Right cardiac atrium (tissue), 5 donors: ENCODE measurements around the gene EID3. TPM values are rescaled to one million over a fixed set of nuclear protein-coding genes. Genes with fewer than 3 reads are reported as not detected.

Experiments
- ATAC-seq, 2 donors: fragments of 200-7000 bp; cut with Tn5 transposase; one replicate each; pipeline versions ENCODE4 v1.8.0 to v1.9.1; 2020; ENCODE audit warnings: moderate library complexity in 2 of 2, mild to moderate bottlenecking in 1 of 2
- DNase-seq, 3 donors: peaks; one replicate each; pipeline ENCODE4 v3.0.0-alpha.2; 2020
- H3K27ac ChIP-seq: one replicate; pipeline ENCODE4 v1.5.1; 2013; ENCODE audit warnings: mild to moderate bottlenecking, low read length, control low read depth, moderate library complexity
- H3K27me3 ChIP-seq: one replicate; pipeline ENCODE4 v1.6.1; 2013; ENCODE audit not compliant: control insufficient read depth, insufficient read depth
- H3K4me1 ChIP-seq: one replicate; pipeline ENCODE4 v1.6.1; 2013; ENCODE audit warnings: low read length; ENCODE audit not compliant: control insufficient read depth, insufficient read depth
- H3K4me3 ChIP-seq: one replicate; pipeline ENCODE4 v1.5.1; 2013; ENCODE audit warnings: low read length, control low read depth
- H3K9me3 ChIP-seq: one replicate; pipeline ENCODE4 v1.6.1; 2013; ENCODE audit warnings: low read length; ENCODE audit not compliant: control insufficient read depth
- WGBS: extraction: QIAGEN DNeasy Blood & Tissue Kit; methylation state at CpG from one replicate; pipeline ENCODE4 v1.1.7; 2013; 5-methylcytosine and 5-hydroxymethylcytosine counted together
- intact Hi-C, 4 donors: fragments of 100-400 bp; cut with DNase I; formaldehyde crosslinking; loops; one replicate each; pipeline versions ENCODE4 v1.11.0 to v1.14.0; 2022 to 2023
- polyA plus RNA-seq: library from polyadenylated mRNA; stranded (reverse); fragments of 200-250 nt; gene quantifications from one replicate; pipeline ENCODE4 v1.2.3, GENCODE V29; 2013
- total RNA-seq, 4 donors: library from RNA; stranded (reverse); fragmentation: NEBNext Ultra II Directional; extraction: Animal tissue kit (Norgen Biotek cat#: 25700); gene quantifications; one replicate each; pipeline ENCODE4 v1.2.1, GENCODE V29; 2021
- donor health status: healthy with polysubstance abuse.
- donor health status: DM: no; HTN: yes; CAD: no.
- donor health status: DM: no; HTN: no; CAD: no.
- donor health status: DM: no; HTN: yes; CAD: no; lungs with severe emphysema.
- donor health status: DM: yes; HTN: yes; CAD: no.

Gene EID3
- total and polyA plus RNA-seq, 5 donors: 1.2 to 2.3 (median 1.7) TPM

DNA sequence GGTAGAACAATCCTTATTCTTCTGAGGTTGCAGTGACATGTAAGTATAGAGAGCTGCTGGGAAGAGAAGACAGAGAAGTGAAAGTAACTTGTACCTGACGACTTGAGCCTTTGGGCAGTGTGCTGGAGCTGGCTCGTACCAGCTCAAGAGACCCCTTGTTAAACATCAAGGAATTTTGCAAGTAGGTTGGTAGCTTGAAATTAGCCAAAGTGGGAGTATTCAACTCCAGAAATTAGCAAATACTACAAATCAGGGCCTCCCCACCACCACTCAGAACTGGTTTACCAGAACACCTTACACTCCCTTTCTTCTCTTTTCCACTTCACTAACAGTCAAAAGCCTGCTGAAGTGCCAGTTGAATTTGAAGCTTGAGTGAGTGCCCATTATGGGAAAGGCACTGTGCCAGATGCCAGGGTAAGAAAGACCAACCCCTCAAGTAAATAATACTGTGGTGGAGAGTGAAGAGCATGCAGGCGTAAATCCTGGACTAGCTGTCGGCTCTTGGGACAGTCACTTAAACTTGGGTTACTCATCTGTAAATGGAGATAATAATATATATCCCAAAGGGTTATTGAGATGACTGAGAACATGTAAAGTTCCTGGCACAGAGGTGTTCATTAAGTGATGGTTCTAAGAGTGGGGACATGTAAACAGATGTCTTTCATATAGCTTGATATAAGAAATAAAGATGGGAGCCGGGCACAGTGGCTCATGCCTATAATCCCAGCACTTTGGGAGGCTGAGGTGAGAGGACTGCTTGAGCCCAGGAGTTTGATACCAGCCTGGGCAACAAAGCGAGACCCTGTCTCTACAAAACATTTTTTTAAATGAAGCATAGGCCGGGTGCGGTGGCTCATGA, 27.0 kb upstream of the EID3 start:
- ATAC-seq (peak; percentile 34 to 41), DNase-seq (no peak)
- Histone ChIP-seq H3K9me3 (no peaks in the 10 kb centered on the region), H3K4me3 (no peak overlapping the region), H3K4me1 (no peaks in the 10 kb centered on the region), H3K27ac (no peak overlapping the region), H3K27me3 (no peaks in the 10 kb centered on the region)
- 76% methylated on average over 8 of the region's 8 CpGs for WGBS
- intact Hi-C loops: no loop called here

DNA sequence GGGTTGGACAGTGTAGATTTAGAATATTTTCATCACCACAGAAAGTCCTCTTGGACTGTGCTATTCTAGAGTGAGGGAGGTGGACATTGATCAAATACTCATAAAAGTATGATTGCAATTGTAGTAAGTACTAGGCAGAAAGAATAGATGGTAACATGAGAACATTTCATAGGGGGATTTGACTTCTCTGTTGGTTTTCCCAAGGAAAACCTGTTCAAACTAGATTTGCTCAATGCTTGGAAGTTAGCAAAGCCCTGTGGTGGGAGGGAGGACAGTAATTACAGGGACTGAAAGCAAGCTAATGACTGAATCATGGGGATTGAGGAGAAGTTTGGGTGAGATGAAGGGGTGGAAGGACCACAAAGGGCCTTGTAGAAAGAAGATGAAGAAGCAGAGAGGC, 24.4 kb upstream of the EID3 start:
- Histone ChIP-seq H3K4me1 (no peaks in the 10 kb centered on the region), H3K27ac (no peak overlapping the region), H3K9me3 (no peaks in the 10 kb centered on the region), H3K27me3 (no peaks in the 10 kb centered on the region), H3K4me3 (no peak overlapping the region)
- intact Hi-C loops: no loop called here
- ATAC-seq (no peak), DNase-seq (no peak)

DNA sequence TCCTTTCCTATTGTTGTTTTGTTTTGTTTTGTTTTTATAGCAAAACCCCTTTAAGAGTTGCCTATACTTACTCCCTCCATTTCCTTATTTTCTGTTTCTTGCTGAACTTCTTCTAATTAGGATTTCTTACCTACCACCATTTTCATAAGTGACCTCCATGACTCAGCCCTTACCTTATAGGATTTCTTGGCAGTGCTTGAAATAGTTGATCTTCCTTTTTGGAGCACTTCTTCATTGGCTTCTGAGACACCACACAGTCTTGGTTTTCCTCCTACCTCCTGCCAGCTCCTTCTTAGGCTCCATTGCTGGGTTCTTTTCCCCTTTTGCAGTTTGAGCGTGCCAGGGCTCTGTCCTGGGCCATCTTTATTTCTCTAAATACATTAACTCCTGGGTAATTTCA, 23.4 kb upstream of the EID3 start:
- no peak for DNase-seq
- intact Hi-C loops: no loop called here
- Histone ChIP-seq H3K4me1 (no peaks in the 10 kb centered on the region), H3K27ac (no peak overlapping the region), H3K9me3 (no peaks in the 10 kb centered on the region), H3K4me3 (no peak overlapping the region), H3K27me3 (no peaks in the 10 kb centered on the region)
- no peak for ATAC-seq
- 93% methylated on average over 1 of the region's 1 CpG for WGBS

DNA sequence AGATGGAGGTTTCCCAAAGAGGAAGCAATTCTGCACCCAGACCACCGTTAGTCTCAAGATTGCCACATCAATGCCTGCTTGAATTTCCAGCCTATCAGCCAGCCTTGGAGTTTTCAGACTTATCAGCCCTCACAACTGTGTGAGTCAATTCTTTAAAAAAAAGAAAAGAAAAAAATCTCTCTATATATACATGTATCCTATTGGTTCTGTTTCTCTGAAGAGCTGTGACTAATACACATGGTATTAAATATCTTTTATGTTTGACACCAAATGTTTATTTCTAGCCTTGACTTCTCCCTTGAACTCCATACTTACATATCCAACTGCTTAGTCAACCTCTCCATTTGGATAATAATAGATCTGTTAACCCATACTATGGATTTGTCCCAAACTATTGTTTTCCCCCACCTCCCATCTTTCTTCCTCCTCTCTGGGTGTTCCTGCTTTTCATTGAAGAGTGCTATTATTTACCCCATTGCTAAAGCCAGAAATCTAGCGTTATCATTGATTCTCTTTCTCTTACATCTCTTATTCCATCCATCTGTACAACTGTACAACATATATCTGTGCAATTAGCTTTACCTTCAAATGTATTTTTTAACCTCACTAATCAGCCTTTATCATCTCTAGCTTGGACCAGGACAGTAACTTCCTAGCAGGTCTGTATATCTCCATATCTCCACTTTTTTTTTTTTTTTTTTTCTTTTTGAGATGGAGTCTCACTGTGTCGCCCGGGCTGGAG, 22.7 kb upstream of the EID3 start:
- no peak for DNase-seq
- no peaks in the 10 kb centered on the region for H3K9me3 ChIP-seq
- H3K4me1 ChIP-seq: peaks cover 2% of the 10 kb centered on the region
- no peaks in the 10 kb centered on the region for H3K27me3 ChIP-seq
- no peak overlapping the region for H3K27ac ChIP-seq
- intact Hi-C loops: no loop called here
- no peak overlapping the region for H3K4me3 ChIP-seq
- no peak for ATAC-seq
- 75% methylated on average over 4 of the region's 4 CpGs for WGBS

DNA sequence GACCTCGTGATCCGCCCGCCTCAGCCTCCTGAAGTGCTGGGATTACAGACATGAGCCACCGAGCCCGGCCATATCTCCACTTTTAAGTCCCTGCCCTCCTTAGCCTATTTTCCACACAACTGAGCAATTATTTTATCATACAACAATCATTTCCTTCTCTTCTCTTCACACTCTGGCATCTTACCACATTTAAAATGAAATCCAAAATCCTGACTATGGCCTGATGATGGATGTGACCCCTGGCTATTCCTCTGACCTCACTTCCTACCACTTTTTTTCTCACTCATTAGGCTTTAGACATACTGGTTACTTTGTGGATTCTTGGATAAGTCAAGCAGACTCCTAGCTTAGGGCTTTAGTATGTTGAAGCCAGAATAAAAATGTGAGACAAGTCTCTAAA, 21.9 kb upstream of the EID3 start:
- ATAC-seq: no peak
- H3K27ac ChIP-seq: no peak overlapping the region
- H3K27me3 ChIP-seq: no peaks in the 10 kb centered on the region
- no peaks in the 10 kb centered on the region for H3K9me3 ChIP-seq
- peaks cover 4% of the 10 kb centered on the region for H3K4me1 ChIP-seq
- intact Hi-C loops: no loop called here
- WGBS: 91% methylated on average over 5 of the region's 5 CpGs
- H3K4me3 ChIP-seq: no peak overlapping the region
- no peak for DNase-seq

DNA sequence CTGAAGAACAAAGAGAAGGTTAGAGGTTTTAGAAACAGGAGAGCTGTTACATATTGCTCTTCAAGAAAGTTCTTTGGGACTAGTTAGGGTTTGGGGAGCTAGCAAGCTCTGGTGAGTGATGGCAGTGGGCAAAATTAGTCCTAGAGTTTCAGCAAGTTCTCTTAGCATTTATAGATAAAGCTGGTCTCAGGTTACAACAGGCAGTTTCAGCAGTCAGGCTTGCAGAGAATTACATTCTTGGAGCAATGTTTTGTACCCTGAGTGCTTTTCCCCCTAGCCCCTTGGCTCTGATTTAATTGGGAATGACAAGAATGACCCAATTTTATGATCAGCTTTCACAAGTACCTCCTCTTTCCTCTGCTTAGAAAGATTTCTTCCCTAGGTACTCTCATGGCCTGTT, 21.4 kb upstream of the EID3 start:
- H3K9me3 ChIP-seq: no peaks in the 10 kb centered on the region
- intact Hi-C loops: no loop called here
- H3K4me3 ChIP-seq: no peak overlapping the region
- DNase-seq (no peak), ATAC-seq (no peak)
- H3K27ac ChIP-seq: no peak overlapping the region
- H3K27me3 ChIP-seq: no peaks in the 10 kb centered on the region
- H3K4me1 ChIP-seq: peaks cover 4% of the 10 kb centered on the region

DNA sequence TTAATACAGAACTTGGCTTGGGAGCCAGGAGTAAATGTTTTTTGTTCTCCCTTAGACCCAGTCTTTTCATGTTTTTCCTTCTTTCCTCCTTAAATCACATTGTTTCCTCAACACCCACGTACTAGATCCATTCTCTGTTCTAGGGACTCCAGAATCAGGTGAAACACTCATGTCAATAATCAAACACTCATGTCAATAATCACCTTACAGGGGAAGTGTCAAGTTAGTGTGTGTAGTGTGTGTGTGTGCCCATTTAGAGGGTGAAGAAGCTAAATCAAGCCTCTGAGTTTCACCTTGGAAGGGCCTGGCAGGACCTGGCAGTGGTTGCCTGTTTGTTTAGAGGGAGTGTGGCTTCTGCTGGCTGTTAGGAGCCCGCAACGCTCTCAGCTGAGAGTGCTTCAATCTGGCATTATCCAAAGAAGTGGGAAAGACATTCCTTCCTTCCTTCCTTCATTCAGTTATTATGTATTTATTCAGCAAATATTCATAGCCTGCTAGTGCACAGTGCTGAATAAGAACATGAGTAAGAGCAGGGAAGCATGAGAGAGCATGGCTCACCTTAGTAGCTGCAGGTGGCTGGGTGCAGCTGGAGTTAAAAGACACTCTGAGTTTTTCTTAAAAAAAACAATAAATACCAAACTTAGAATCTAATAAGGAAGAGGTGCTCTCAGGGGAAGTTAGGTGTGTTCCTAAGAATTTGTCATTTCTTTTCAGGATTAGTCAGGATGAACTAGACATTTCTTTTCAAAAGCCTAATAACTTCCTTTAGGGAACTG, 17.6 kb upstream of the EID3 start:
- peak overlapping the region; percentile 59 for H3K4me3 ChIP-seq
- peaks cover 4% of the 10 kb centered on the region for H3K4me1 ChIP-seq
- WGBS: 70% methylated on average over 3 of the region's 3 CpGs
- H3K9me3 ChIP-seq: no peaks in the 10 kb centered on the region
- H3K27ac ChIP-seq: peak overlapping the region; percentile 93
- intact Hi-C loops: loop anchor here (2.0 to 5.0 kb wide), 2 partner anchors 69 kb away; partner anchors contain the start of gene TXNRD1 (in 3 of the 4)
- DNase-seq: no peak
- ATAC-seq: no peak
- no peaks in the 10 kb centered on the region for H3K27me3 ChIP-seq

DNA sequence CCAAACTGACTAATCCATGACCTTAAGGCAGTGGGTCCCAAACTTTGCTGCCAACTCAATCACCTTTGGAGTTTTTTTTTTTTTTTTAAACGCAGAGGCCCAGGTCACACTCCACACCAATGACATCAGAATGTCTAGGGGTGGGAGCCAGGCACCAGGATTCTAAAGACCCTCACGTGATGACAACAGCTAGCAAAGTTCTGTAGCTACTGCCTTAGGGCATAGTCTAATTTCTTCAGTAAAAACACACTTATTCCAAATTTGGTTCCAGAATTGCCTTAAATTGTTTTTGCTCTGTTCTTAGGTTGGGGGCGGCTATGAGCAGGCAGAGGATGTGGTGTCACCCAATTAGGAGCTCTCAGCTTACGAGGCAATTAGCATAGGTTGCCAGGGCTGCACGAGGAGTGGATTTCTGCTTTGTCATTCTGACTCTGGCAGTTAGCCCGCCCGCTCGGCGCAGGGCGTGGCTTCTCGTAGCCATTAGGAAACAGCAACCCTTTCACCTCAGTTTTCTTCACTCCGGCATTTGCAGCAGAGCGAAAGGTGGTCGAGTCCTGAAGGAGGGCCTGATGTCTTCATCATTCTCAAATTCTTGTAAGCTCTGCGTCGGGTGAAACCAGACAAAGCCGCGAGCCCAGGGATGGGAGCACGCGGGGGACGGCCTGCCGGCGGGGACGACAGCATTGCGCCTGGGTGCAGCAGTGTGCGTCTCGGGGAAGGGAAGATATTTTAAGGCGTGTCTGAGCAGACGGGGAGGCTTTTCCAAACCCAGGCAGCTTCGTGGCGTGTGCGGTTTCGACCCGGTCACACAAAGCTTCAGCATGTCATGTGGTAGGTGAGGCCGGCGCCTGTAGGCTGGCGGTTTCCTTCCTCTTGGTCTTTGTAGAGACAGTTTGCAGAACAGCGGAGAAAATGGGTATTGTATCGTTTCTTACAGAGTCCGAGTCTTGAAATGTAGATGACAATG, 16.7 kb upstream of the EID3 start:
- Histone ChIP-seq H3K9me3 (no peaks in the 10 kb centered on the region), H3K27me3 (no peaks in the 10 kb centered on the region), H3K4me1 (peaks cover 4% of the 10 kb centered on the region), H3K27ac (peak overlapping the region; percentile 93), H3K4me3 (peak overlapping the region; percentile 59)
- under 1% methylated on average over 40 of the region's 40 CpGs for WGBS
- DNase-seq (peak; percentile 94 to 98 (median 96)), ATAC-seq (peak; percentile 95 to 96)
- intact Hi-C loops: loop anchor here (2.0 to 5.0 kb wide), 2 partner anchors 69 to 70 kb away; partner anchors contain the start of gene TXNRD1 (in 3 of the 4)

DNA sequence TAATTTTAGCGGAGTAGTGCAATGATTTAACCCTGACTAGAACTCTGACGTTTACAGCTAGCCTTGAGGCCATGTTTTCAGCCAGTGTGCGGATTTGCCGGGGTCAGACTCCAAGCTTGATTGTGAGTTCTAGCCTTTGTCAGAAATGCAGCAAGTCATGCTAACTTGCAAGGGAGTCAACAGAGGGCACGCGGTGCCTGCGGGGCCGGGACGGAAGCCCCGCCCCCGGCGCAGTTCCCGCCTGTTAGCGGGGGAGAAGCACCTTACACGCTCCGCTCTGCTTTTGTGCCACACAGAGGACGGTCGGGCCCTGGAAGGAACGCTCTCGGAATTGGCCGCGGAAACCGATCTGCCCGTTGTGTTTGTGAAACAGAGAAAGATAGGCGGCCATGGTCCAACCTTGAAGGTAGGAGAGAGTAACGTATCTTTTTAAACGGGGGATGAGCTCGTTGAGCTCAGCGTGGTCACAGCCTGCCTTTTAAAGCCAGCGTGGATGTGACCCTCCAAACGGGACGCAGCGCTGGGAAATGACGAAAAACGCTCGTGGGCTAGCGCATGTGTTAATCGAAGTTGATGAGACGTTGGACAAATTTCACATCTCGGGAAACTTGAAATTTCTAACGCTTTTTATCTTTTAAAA, 14.8 kb upstream of the EID3 start:
- peak overlapping the region; percentile 68 for H3K27ac ChIP-seq
- intact Hi-C loops: loop anchor here in 3 of 4 donors (5.0 kb wide), 1 partner anchor 71 kb away; the partner anchor contains the start of gene TXNRD1 (in 3 of the 3)
- H3K4me1 ChIP-seq: peaks cover 4% of the 10 kb centered on the region
- H3K9me3 ChIP-seq: no peaks in the 10 kb centered on the region
- WGBS: under 1% methylated on average over 41 of the region's 41 CpGs
- ATAC-seq: peak; percentile 85 to 86
- peak; percentile 83 to 91 (median 90) for DNase-seq
- no peaks in the 10 kb centered on the region for H3K27me3 ChIP-seq
- peak overlapping the region; percentile 59 for H3K4me3 ChIP-seq

DNA sequence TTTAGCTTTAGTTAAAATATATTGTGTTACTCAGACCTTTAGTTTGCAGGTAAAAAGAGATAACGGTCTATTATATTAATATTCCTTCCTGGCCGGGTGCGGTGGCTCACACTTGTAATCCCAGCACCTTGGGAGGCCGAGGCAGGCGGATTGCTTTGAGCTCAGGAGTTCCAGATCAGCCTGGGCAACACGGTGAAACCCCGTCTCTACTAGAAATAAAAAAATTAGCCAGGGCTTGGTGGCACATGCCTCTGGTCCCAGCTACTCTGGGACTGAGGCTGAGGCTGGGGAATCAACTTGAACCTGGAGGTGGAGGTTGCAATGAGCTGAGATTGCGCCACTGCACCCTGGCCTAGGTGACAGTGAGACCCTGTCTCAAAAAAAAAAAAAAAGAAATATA, 13.2 kb upstream of the EID3 start:
- no peaks in the 10 kb centered on the region for H3K9me3 ChIP-seq
- 88% methylated on average over 8 of the region's 8 CpGs for WGBS
- no peaks in the 10 kb centered on the region for H3K27me3 ChIP-seq
- peaks cover 4% of the 10 kb centered on the region for H3K4me1 ChIP-seq
- no peak overlapping the region for H3K4me3 ChIP-seq
- H3K27ac ChIP-seq: no peak overlapping the region
- no peak for ATAC-seq
- intact Hi-C loops: no loop called here
- DNase-seq: no peak
